GM18951 (cell line): ENCODE measurements around the gene ZNF827.
A peak's percentile ranks its signal among the peaks of the same experiment; 100 is the strongest.

Source experiments
- POLR2A ChIP-seq: IDR thresholded peaks from 4 replicates; pipeline ENCODE4 v1.6.1; 2011; ENCODE audit warnings: mild to moderate bottlenecking; ENCODE audit not compliant: insufficient read length, insufficient read depth; ENCODE audit errors: extremely low read depth
- in situ Hi-C: fragments of 300-500 bp; cut with MboI; formaldehyde crosslinking; loops from one replicate; pipeline ENCODE4 v1.12.0; 2022; ENCODE audit warnings: low sequenced_read_pairs, mixed read lengths, inconsistent platforms; ENCODE audit not compliant: unreplicated experiment

Gene ZNF827

GRCh38 chr4:145732895-145733880 lies 205.4 kb downstream of the ZNF827 start:
- in situ Hi-C loops: no loop called here
- TF ChIP-seq POLR2A: peak; percentile 55

- in situ Hi-C loops: no loop called here
- no peak for TF ChIP-seq POLR2A
Observed at GRCh38 chr4:145732001-145732815, 206.4 kb downstream of the ZNF827 start.

GRCh38 chr4:145731028-145731427 lies 207.6 kb downstream of the ZNF827 start:
- no peak for TF ChIP-seq POLR2A
- in situ Hi-C loops: no loop called here

- TF ChIP-seq POLR2A: no peak
- in situ Hi-C loops: no loop called here
Observed at GRCh38 chr4:145730026-145730425, 208.6 kb downstream of the ZNF827 start.

GRCh38 chr4:145723336-145723735 lies 215.3 kb downstream of the ZNF827 start:
- in situ Hi-C loops: no loop called here
- no peak for TF ChIP-seq POLR2A

- TF ChIP-seq POLR2A: no peak
- in situ Hi-C loops: no loop called here
Observed at GRCh38 chr4:145722561-145722960, 216.1 kb downstream of the ZNF827 start.

GRCh38 chr4:145720656-145721055 lies 218.0 kb downstream of the ZNF827 start:
- in situ Hi-C loops: no loop called here

GRCh38 chr4:145719752-145720624 lies 218.6 kb downstream of the ZNF827 start:
- TF ChIP-seq POLR2A: no peak
- in situ Hi-C loops: no loop called here

More at GRCh38 chr4:145720656-145721055, 218.0 kb downstream of the ZNF827 start:
- no peak for TF ChIP-seq POLR2A

- no peak for TF ChIP-seq POLR2A
- in situ Hi-C loops: no loop called here
Observed at GRCh38 chr4:145716661-145717200, 221.9 kb downstream of the ZNF827 start.

- TF ChIP-seq POLR2A: no peak
- in situ Hi-C loops: no loop called here
Observed at GRCh38 chr4:145716200-145716599, 222.4 kb downstream of the ZNF827 start.

GRCh38 chr4:145709843-145710242 lies 228.8 kb downstream of the ZNF827 start:
- no peak for TF ChIP-seq POLR2A
- in situ Hi-C loops: no loop called here

GRCh38 chr4:145709336-145709735 lies 229.3 kb downstream of the ZNF827 start:
- TF ChIP-seq POLR2A: no peak
- in situ Hi-C loops: no loop called here
